GM19238 (cell line): ENCODE measurements around the gene SMIM13.
A peak's percentile ranks its signal among the peaks of the same experiment; 100 is the strongest.

Experiments used
- DNase-seq: peaks from one replicate; pipeline ENCODE4 v3.0.0; 2011; ENCODE audit warnings: low spot score; ENCODE audit not compliant: insufficient read length

The SMIM13 gene

GRCh38 chr6:11121851-11122250 is 28.2 kb downstream of the SMIM13 start:
- DNase-seq = no peak

GRCh38 chr6:11122380-11122779 is 28.7 kb downstream of the SMIM13 start:
- no peak for DNase-seq

GRCh38 chr6:11123978-11124377 is 30.3 kb downstream of the SMIM13 start:
- DNase-seq = no peak

- no peak for DNase-seq
These were observed 33.2 kb downstream of the SMIM13 start for GRCh38 chr6:11126876-11127275.

GRCh38 chr6:11128608-11129007 is 35.0 kb downstream of the SMIM13 start:
- DNase-seq = no peak

- DNase-seq = no peak
These were observed 36.4 kb downstream of the SMIM13 start for GRCh38 chr6:11129908-11130565.

GRCh38 chr6:11130605-11131004 is 37.0 kb downstream of the SMIM13 start:
- DNase-seq = no peak

- no peak for DNase-seq
These were observed 38.7 kb downstream of the SMIM13 start for GRCh38 chr6:11132194-11132888.

GRCh38 chr6:11133281-11133680 is 39.6 kb downstream of the SMIM13 start:
- no peak for DNase-seq

- no peak for DNase-seq
These were observed 43.2 kb downstream of the SMIM13 start for GRCh38 chr6:11136809-11137208.

- DNase-seq = no peak
These were observed 45.7 kb downstream of the SMIM13 start for GRCh38 chr6:11139051-11139960.

- no peak for DNase-seq
These were observed 46.4 kb downstream of the SMIM13 start for GRCh38 chr6:11140056-11140455.

- DNase-seq = no peak
These were observed 47.7 kb downstream of the SMIM13 start for GRCh38 chr6:11141295-11141694.

GRCh38 chr6:11142296-11143027 is 48.8 kb downstream of the SMIM13 start:
- DNase-seq = no peak

GRCh38 chr6:11143394-11144371 is 50.0 kb downstream of the SMIM13 start:
- DNase-seq = no peak

- DNase-seq = peak; percentile 67
These were observed 50.8 kb downstream of the SMIM13 start for GRCh38 chr6:11144393-11144851.

GRCh38 chr6:11146117-11146826 is 52.6 kb downstream of the SMIM13 start:
- no peak for DNase-seq

GRCh38 chr6:11149551-11149950 is 55.9 kb downstream of the SMIM13 start:
- DNase-seq = no peak

GRCh38 chr6:11151488-11151887 is 57.9 kb downstream of the SMIM13 start:
- no peak for DNase-seq
